ENCODE results near the gene TYSND1.

TYSND1 gene

GRCh38 chr10:70158113-70158512 lies 11.6 kb upstream of the TYSND1 start:
- no peak for DNase-seq (ENCODE audit: low read depth)
- no peak overlapping the region for H3K4me3 ChIP-seq (replicated peaks; ENCODE audit: low read depth, low read length)
- TF ChIP-seq, protein P1, sequence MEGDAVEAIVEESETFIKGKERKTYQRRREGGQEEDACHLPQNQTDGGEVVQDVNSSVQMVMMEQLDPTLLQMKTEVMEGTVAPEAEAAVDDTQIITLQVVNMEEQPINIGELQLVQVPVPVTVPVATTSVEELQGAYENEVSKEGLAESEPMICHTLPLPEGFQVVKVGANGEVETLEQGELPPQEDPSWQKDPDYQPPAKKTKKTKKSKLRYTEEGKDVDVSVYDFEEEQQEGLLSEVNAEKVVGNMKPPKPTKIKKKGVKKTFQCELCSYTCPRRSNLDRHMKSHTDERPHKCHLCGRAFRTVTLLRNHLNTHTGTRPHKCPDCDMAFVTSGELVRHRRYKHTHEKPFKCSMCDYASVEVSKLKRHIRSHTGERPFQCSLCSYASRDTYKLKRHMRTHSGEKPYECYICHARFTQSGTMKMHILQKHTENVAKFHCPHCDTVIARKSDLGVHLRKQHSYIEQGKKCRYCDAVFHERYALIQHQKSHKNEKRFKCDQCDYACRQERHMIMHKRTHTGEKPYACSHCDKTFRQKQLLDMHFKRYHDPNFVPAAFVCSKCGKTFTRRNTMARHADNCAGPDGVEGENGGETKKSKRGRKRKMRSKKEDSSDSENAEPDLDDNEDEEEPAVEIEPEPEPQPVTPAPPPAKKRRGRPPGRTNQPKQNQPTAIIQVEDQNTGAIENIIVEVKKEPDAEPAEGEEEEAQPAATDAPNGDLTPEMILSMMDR (IDR thresholded peaks at IDR 0.05; ENCODE audit: low read length, missing control alignments), result no peak

DNA sequence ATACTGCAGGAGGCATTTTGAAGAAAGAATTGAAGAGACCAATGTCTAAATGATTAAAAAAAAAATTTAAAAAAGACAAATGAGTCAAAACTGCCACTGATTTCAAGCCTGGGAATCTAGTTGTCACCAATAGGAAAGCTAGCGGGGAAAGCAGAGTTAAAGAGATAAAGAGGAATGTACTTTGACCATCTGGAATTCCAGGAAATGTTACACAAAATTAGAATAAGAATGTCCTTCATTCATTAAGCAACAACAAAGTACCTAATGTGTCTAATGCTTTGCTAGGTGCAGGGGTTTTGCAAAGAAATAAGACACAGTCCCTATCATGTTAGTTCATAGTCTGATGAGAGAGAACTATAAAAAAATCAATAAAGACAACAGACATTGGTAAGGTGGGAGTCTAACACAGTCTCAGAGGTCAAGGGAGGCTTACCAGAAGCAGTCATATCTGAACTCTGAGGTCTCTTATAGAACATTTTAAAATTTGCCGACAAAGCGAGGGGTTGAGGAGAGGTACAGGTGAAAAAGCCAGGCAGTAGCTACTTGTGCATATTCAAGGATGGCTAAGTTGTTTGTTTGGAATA lies 8.8 kb upstream of the TYSND1 start:
- no peak for DNase-seq (ENCODE audit: low read depth)
- TF ChIP-seq, protein P1 (IDR thresholded peaks at IDR 0.05; ENCODE audit: low read length, missing control alignments), result no peak
- no peak overlapping the region for H3K4me3 ChIP-seq (replicated peaks; ENCODE audit: low read depth, low read length)

DNA sequence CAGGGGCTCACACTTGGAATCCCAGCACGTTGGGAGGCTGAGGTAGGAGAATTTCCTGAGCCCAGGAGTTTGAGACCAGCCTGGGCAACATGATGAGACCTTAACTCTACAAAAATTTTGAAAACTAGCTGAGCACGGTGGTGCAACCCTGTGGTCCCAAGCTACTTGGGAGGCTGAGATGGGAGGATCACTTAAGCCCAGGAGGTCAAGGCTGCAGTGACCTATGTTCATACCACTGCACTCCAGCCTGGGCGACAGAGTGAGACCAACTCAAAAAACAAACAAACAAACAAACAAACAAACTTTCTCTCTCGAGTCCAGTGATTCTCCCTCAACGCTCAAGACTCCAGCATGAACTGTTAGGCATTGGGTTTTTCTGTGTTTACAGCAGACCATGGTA lies 2.0 kb upstream of the TYSND1 start:
- no peak overlapping the region for H3K4me3 ChIP-seq (replicated peaks; ENCODE audit: low read depth, low read length)
- no peak for DNase-seq (ENCODE audit: low read depth)
- TF ChIP-seq, protein P1 (IDR thresholded peaks at IDR 0.05; ENCODE audit: low read length, missing control alignments), result no peak

DNA sequence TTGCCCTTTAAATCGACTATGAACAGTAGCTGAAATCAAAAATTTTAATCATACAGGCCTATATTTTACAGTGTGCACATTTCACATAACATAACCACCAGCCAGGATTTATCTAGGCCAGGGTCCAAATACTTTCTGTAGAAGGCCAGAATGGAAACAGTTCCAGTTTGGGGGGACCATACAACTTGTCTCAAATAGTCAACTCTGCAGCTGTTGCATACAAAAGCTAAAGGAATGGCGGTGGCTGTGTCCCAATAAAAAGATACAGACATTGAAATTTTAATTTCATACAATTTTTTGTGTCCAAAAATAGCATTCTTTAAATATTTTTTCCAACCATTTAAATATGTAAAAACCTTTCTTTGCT lies 742 bp upstream of the TYSND1 start:
- no peak for DNase-seq (ENCODE audit: low read depth)
- H3K4me3 ChIP-seq (replicated peaks; ENCODE audit: low read depth, low read length), result peak overlapping the region; percentile 60
- TF ChIP-seq, protein P1 (IDR thresholded peaks at IDR 0.05; ENCODE audit: low read length, missing control alignments), result no peak

DNA sequence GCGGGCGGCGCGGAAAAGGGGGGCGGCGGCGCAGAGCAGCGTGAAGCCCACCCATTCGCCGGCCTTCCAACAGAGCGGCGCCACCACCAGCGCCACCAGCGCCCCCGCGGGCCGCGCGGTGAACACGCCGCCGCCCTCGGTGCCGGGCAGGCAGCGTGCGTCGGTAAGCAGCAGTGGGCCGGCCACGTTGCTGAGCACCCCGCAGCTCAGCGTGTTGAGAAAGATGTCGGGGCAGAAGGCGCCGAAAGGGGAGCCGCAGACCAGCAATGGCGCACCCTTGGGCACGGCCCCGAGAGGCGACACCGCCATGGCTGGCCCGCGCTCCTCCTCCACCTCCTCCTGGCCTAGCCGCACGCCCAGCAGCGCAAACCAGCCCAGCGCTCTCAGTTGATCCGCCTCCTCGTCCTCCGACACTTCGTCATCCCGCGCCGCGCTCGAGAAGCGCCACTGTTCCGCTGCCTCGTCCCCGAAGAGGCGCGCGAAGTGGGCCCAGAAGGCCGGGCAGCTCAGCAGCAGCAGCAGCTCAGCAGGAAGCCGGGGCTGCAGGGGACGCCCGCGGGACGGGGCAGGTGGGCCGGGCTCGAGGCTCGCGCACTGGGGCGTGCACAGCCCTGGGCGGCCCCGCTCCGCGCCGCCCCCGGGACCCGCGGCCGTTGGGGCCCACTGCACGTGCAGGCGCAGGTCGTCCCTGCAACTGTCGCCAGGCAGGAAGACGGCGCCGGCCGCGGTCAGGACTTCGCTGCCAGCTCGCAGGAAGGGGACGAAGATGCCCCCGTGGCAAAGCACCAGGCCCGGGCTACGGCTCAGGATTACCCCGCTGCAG lies 623 bp downstream of the TYSND1 start:
- TF ChIP-seq, protein P1 (IDR thresholded peaks at IDR 0.05; ENCODE audit: low read length, missing control alignments), result no peak
- peak; percentile 57 for DNase-seq (ENCODE audit: low read depth)

DNA sequence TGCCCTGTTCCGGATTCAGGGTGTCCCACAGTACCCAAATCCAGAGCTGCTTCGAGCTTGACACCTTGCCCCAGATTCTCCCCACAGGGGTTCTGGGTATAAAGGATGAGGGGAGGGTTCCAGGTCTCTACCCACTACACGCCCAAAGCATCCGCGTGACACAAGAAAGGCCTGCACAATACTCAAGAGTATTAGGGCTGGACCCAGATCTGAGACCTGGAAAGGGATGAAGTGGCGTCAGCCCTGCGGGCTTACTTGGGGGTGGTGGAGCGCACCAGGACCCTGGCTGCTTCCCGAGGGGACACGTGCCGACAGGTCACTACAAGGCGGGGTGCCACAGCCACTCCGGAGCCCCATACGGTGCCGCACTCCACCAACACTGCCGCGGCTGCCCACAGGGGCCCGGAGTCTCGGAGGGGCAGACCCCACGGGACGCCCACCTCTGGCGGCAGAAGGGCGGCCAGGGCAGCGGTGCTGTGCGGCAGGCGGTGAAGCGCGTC lies 1.3 kb downstream of the TYSND1 start:
- TF ChIP-seq, protein P1 (IDR thresholded peaks at IDR 0.05; ENCODE audit: low read length, missing control alignments), result no peak
- DNase-seq (ENCODE audit: low read depth), result no peak
- peak overlapping the region; percentile 60 for H3K4me3 ChIP-seq (replicated peaks; ENCODE audit: low read depth, low read length)

More for the DNA sequence above, 623 bp downstream of the TYSND1 start:
- H3K4me3 ChIP-seq (replicated peaks; ENCODE audit: low read depth, low read length), result peak overlapping the region; percentile 60
